IPS-18c (cell line): ENCODE measurements around the gene UBE2N.

Source experiments
- H3K4me3 ChIP-seq: 2 replicates; pipeline ENCODE4 v1.7.0; 2013; ENCODE audit warnings: low read depth, mild to moderate bottlenecking, low read length, moderate library complexity; ENCODE audit not compliant: insufficient read depth
- H3K9me3 ChIP-seq: one replicate; pipeline ENCODE4 v1.6.1; 2013; ENCODE audit warnings: mild to moderate bottlenecking, low read length, moderate library complexity; ENCODE audit not compliant: control insufficient read depth, insufficient read depth

The UBE2N gene

GRCh38 chr12:93377252-93378195, 64.2 kb downstream of the UBE2N start, which contains the start of gene NUDT4:
NUDT4 (plus strand) TSS chr12:93377925; CDS start chr12:93378323, 398 bp downstream.
- Histone ChIP-seq H3K9me3 (no peaks in the 10 kb centered on the region), H3K4me3 (peak within 1 kb of the TSS; percentile 92)

GRCh38 chr12:93376436-93377251, 65.1 kb downstream of the UBE2N start:
- Histone ChIP-seq H3K4me3 (peak overlapping the region; percentile 80; the same call in 1 of the 2 replicates), H3K9me3 (no peaks in the 10 kb centered on the region)

- H3K4me3 ChIP-seq: no peak overlapping the region
- no peaks in the 10 kb centered on the region for H3K9me3 ChIP-seq
Measured at GRCh38 chr12:93375906-93376305, 65.8 kb downstream of the UBE2N start.

GRCh38 chr12:93373961-93374656, 67.6 kb downstream of the UBE2N start:
- Histone ChIP-seq H3K4me3 (no peak overlapping the region), H3K9me3 (no peaks in the 10 kb centered on the region)

- Histone ChIP-seq H3K9me3 (no peaks in the 10 kb centered on the region), H3K4me3 (no peak overlapping the region)
Measured at GRCh38 chr12:93370947-93371346, 70.8 kb downstream of the UBE2N start.

GRCh38 chr12:93369505-93369904, 72.2 kb downstream of the UBE2N start:
- no peaks in the 10 kb centered on the region for H3K9me3 ChIP-seq
- no peak overlapping the region for H3K4me3 ChIP-seq

GRCh38 chr12:93368766-93369165, 73.0 kb downstream of the UBE2N start:
- no peaks in the 10 kb centered on the region for H3K9me3 ChIP-seq

GRCh38 chr12:93366422-93366821, 75.3 kb downstream of the UBE2N start:
- Histone ChIP-seq H3K9me3 (no peaks in the 10 kb centered on the region), H3K4me3 (no peak overlapping the region)

More at GRCh38 chr12:93368766-93369165, 73.0 kb downstream of the UBE2N start:
- H3K4me3 ChIP-seq: no peak overlapping the region

GRCh38 chr12:93365616-93366405, 75.9 kb downstream of the UBE2N start:
- Histone ChIP-seq H3K4me3 (no peak overlapping the region), H3K9me3 (no peaks in the 10 kb centered on the region)

GRCh38 chr12:93363841-93364297, 77.9 kb downstream of the UBE2N start:
- Histone ChIP-seq H3K4me3 (no peak overlapping the region), H3K9me3 (no peaks in the 10 kb centered on the region)

GRCh38 chr12:93361151-93361919, 80.4 kb downstream of the UBE2N start:
- Histone ChIP-seq H3K4me3 (no peak overlapping the region), H3K9me3 (no peaks in the 10 kb centered on the region)

- Histone ChIP-seq H3K9me3 (no peaks in the 10 kb centered on the region), H3K4me3 (no peak overlapping the region)
Measured at GRCh38 chr12:93360688-93361087, 81.1 kb downstream of the UBE2N start.

- no peak overlapping the region for H3K4me3 ChIP-seq
- H3K9me3 ChIP-seq: no peaks in the 10 kb centered on the region
Measured at GRCh38 chr12:93358821-93359220, 82.9 kb downstream of the UBE2N start.

- no peaks in the 10 kb centered on the region for H3K9me3 ChIP-seq
- H3K4me3 ChIP-seq: no peak overlapping the region
Measured at GRCh38 chr12:93358058-93358457, 83.7 kb downstream of the UBE2N start.

- no peak overlapping the region for H3K4me3 ChIP-seq
- peaks cover 3% of the 10 kb centered on the region for H3K9me3 ChIP-seq
Measured at GRCh38 chr12:93356214-93356613, 85.5 kb downstream of the UBE2N start.
